HL-60 (cell line): ENCODE measurements around the gene ZNF236.

Experiments used
- DNase-seq, 2 experiments: peaks; one replicate each; pipeline ENCODE4 v3.0.0-alpha.2; 2010 to 2020; ENCODE audit warnings: low read depth in 1 of 2, low spot score in 1 of 2
- H3K27ac ChIP-seq: fragments of 250-450 bp; sonication (Bioruptor Pico); replicated peaks from 2 replicates; pipeline ENCODE4 v1.5.1; 2020; ENCODE audit warnings: mild to moderate bottlenecking, moderate library complexity
- H3K27me3 ChIP-seq: fragments of 250-450 bp; sonication (Bioruptor Pico); 2 replicates; pipeline ENCODE4 v1.5.1; 2021; ENCODE audit warnings: mild to moderate bottlenecking, moderate library complexity; ENCODE audit not compliant: insufficient read depth, poor library complexity, severe bottlenecking
- H3K4me3 ChIP-seq: replicated peaks from 2 replicates; pipeline ENCODE4 v1.5.1; 2011; ENCODE audit warnings: mild to moderate bottlenecking, control low read depth, low read length; ENCODE audit not compliant: insufficient read depth
- GABPA ChIP-seq: IDR thresholded peaks from 2 replicates; pipeline ENCODE4 v1.6.1; 2012; ENCODE audit warnings: low read depth
- POLR2AphosphoS5 ChIP-seq: IDR thresholded peaks from 2 replicates; pipeline ENCODE4 v1.6.1; 2012; ENCODE audit warnings: low read depth
- SPI1 ChIP-seq: IDR thresholded peaks from 2 replicates; pipeline ENCODE4 v1.6.1; 2012; ENCODE audit warnings: low read depth, mild to moderate bottlenecking, borderline replicate concordance
- TF ChIP-seq, protein P1 (sequence below): IDR thresholded peaks from 2 replicates; pipeline ENCODE4 v1.6.1; 2012; ENCODE audit warnings: low read depth; ENCODE audit not compliant: insufficient replicate concordance
- TF ChIP-seq, protein P2 (sequence below): IDR thresholded peaks from one replicate; pipeline ENCODE4 v1.5.1; 2011; ENCODE audit warnings: low read length, control low read depth, inconsistent platforms; ENCODE audit not compliant: insufficient read depth

ZNF236 gene

DNA sequence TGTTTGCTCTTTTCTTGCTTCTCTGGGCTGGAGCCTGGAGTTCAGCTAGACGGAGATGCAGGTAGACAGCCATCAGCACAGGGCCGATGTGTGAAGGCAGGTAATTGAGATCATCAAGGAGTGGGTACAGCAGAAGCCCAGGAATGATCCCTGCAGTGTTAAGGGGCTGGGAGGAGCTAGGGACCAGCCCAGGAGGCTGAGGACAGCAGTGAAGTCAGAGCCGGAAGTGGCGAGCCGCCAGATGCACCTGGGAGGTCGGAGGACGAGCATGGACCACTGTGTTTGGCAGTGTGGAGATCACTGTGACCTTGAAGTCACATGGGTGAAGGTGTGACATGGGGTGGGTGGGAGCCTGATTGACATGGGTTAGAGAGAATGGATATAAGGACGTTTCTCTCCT, 6.2 kb upstream of the ZNF236 start:
- no peak for DNase-seq
- Histone ChIP-seq H3K27me3 (no peaks in the 10 kb centered on the region), H3K27ac (no peak overlapping the region), H3K4me3 (no peak overlapping the region)
- TF ChIP-seq SPI1 (no peak), POLR2AphosphoS5 (no peak), GABPA (no peak)
- TF ChIP-seq, protein P1, sequence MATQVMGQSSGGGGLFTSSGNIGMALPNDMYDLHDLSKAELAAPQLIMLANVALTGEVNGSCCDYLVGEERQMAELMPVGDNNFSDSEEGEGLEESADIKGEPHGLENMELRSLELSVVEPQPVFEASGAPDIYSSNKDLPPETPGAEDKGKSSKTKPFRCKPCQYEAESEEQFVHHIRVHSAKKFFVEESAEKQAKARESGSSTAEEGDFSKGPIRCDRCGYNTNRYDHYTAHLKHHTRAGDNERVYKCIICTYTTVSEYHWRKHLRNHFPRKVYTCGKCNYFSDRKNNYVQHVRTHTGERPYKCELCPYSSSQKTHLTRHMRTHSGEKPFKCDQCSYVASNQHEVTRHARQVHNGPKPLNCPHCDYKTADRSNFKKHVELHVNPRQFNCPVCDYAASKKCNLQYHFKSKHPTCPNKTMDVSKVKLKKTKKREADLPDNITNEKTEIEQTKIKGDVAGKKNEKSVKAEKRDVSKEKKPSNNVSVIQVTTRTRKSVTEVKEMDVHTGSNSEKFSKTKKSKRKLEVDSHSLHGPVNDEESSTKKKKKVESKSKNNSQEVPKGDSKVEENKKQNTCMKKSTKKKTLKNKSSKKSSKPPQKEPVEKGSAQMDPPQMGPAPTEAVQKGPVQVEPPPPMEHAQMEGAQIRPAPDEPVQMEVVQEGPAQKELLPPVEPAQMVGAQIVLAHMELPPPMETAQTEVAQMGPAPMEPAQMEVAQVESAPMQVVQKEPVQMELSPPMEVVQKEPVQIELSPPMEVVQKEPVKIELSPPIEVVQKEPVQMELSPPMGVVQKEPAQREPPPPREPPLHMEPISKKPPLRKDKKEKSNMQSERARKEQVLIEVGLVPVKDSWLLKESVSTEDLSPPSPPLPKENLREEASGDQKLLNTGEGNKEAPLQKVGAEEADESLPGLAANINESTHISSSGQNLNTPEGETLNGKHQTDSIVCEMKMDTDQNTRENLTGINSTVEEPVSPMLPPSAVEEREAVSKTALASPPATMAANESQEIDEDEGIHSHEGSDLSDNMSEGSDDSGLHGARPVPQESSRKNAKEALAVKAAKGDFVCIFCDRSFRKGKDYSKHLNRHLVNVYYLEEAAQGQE: no peak
- TF ChIP-seq, protein P2, sequence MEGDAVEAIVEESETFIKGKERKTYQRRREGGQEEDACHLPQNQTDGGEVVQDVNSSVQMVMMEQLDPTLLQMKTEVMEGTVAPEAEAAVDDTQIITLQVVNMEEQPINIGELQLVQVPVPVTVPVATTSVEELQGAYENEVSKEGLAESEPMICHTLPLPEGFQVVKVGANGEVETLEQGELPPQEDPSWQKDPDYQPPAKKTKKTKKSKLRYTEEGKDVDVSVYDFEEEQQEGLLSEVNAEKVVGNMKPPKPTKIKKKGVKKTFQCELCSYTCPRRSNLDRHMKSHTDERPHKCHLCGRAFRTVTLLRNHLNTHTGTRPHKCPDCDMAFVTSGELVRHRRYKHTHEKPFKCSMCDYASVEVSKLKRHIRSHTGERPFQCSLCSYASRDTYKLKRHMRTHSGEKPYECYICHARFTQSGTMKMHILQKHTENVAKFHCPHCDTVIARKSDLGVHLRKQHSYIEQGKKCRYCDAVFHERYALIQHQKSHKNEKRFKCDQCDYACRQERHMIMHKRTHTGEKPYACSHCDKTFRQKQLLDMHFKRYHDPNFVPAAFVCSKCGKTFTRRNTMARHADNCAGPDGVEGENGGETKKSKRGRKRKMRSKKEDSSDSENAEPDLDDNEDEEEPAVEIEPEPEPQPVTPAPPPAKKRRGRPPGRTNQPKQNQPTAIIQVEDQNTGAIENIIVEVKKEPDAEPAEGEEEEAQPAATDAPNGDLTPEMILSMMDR: no peak

GRCh38 chr18:76817888-76818611, 4.3 kb upstream of the ZNF236 start:
- TF ChIP-seq, protein P2: no peak
- no peak for TF ChIP-seq POLR2AphosphoS5
- TF ChIP-seq GABPA: no peak
- TF ChIP-seq, protein P1: no peak
- no peak for TF ChIP-seq SPI1
- Histone ChIP-seq H3K4me3 (no peak overlapping the region), H3K27me3 (no peaks in the 10 kb centered on the region), H3K27ac (no peak overlapping the region)
- DNase-seq: no peak

DNA sequence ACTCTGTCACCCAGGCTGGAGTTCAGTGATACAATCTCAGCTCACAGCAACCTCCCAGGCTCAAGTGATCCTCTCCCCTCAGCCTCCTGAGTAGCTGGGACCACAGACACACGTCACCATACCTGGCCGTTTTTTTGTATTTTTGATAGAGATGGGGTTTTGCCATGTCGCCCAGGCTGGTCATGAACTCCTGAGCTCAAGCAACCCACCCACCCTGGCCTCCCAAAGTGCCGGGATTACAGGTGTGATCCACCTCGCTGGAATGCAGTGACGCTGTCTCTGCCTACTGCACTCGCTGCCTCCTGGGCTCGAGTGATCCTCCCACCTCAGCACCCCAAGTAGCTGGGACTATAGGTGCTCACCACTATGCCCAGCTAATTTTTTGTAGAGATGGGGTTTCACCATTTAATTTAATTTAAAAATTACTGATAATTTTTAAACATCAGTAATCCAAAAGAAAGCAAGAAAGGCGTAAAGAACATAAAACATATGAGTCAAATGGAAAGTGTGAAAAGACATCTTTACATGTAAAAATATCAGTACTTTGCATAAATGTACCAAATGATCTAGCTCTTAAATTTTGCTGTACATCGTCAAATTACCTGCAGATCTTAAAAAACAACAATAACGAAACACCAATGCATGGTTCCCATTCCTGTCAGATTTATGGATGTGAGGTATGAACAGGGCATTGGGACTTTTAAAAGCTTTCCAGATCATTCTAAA, 2.8 kb upstream of the ZNF236 start:
- H3K27ac ChIP-seq: no peak overlapping the region

More for the DNA sequence above, 2.8 kb upstream of the ZNF236 start:
- Histone ChIP-seq H3K4me3 (no peak overlapping the region), H3K27me3 (no peaks in the 10 kb centered on the region)
- DNase-seq: no peak
- TF ChIP-seq GABPA (no peak), POLR2AphosphoS5 (no peak), SPI1 (no peak)
- TF ChIP-seq, protein P1: no peak
- TF ChIP-seq, protein P2: no peak
